ENCODE results near the gene ASCC1.

DNA sequence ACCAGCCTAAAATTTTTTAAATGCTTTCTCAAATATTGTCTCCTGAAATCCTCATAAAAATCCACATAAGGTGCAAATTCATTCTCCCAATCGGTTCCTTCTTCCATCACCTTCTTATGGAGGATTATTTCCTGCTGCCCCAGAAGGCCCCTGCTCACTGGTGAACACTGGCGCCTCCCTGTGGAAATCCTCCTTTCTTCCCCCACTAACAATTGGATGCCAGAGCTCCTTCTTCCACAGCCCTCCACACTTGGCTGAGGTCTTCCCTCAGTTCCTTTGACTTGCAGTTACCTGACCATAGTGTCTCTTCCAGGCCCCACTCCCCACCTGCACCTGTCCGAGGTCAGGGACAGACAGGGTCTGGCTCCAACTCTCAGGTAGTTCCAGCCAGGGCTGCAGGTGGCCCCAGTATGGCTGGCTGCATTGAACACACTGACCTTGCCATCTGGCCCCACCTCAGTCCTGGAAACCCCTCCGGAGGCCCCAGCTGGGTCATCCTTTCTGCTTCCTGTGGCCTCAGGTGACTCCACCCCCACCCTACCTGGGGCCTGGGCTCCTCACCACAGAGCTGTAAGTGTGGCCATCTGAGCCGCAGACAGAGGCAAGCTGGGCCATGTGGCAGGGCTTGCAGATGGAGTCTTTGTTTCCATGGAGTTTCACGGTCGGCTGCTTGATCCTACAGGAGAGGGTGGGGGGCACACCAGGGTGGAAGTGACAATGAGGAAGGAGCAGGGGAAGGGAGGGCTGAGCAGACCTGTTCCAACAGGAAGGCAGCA, 146.1 kb downstream of the ASCC1 start:
- TF ChIP-seq CTCF (IDR thresholded peaks at IDR 0.05): no peak
- no peak for TF ChIP-seq POLR2AphosphoS5 (IDR thresholded peaks at IDR 0.05)
